Adrenal gland (tissue), 5 donors: Measurements from ENCODE around the gene APOD.
"Not testable (repeated sequence)": the region's sequence is repeated elsewhere in the genome, so short reads cannot be mapped to it uniquely, and the experiment has no call there.

ENCODE experiments used
- CTCF ChIP-seq, 6 experiments: fragments of 450-650 bp in 4 of 6; fragments of 200-600 bp in 2 of 6; sonication (generic) in 1 of 6; IDR thresholded peaks; 1 replicate in 5 of 6; 2 replicates in 1 of 6; pipeline versions ENCODE4 v1.5.1 to v1.8.0; 2016 to 2021; ENCODE audit warnings: antibody characterized with exemption in 6 of 6, mild to moderate bottlenecking in 2 of 6, moderate library complexity in 1 of 6
- POLR2A ChIP-seq, 2 donors: fragments of 450-650 bp; IDR thresholded peaks; one replicate each; pipeline ENCODE4 v1.6.1; 2017; ENCODE audit warnings: antibody characterized with exemption in 2 of 2, mild to moderate bottlenecking in 2 of 2, moderate library complexity in 1 of 2
- donor health status: DM: no; HTN: no; CAD: no.

- not testable (repeated sequence) for TF ChIP-seq POLR2A, CTCF (IDR thresholded peaks at IDR 0.05)
Observed at GRCh38 chr3:195629682-195630081, 45.9 kb upstream of the APOD start.
